Body of pancreas (tissue), 4 donors: ENCODE measurements around the gene KIF16B. TPM values are rescaled to one million over a fixed set of nuclear protein-coding genes. Genes with fewer than 3 reads are reported as not detected.
A peak's percentile ranks its signal among the peaks of the same experiment; 100 is the strongest.
"Not testable (repeated sequence)": the region's sequence is repeated elsewhere in the genome, so short reads cannot be mapped to it uniquely, and the experiment has no call there.

Source experiments
- ATAC-seq: fragments of 150-250 bp; one replicate; pipeline ENCODE4 v1.9.1; 2016
- DNase-seq, 4 donors: peaks; one replicate each; pipeline ENCODE4 v3.0.0-alpha.2; 2019
- H3K27ac ChIP-seq, 4 donors: fragments of 200-600 bp; sonication (generic); 1 replicate in 3 of 4; 2 replicates in 1 of 4; pipeline versions ENCODE4 v1.5.1 to v1.6.1; 2016 to 2019; ENCODE audit warnings: mild to moderate bottlenecking in 1 of 4, mixed read lengths in 1 of 4, moderate library complexity in 1 of 4
- H3K27me3 ChIP-seq, 2 donors: fragments of 200-600 bp; sonication (generic); one replicate each; pipeline ENCODE4 v1.6.0; 2016; ENCODE audit warnings: mild to moderate bottlenecking in 1 of 2
- H3K36me3 ChIP-seq, 2 donors: fragments of 200-600 bp; sonication (generic); replicated peaks in 1 of 2; 2 replicates each; pipeline ENCODE4 v1.5.1; 2016; ENCODE audit warnings: low read depth in 2 of 2; ENCODE audit not compliant: insufficient read depth in 1 of 2
- H3K4me1 ChIP-seq: fragments of 200-600 bp; sonication (generic); one replicate; pipeline ENCODE4 v1.6.0; 2016
- H3K4me3 ChIP-seq, 2 donors: fragments of 200-600 bp; sonication (generic); 1 replicate in 1 of 2; 2 replicates in 1 of 2; pipeline ENCODE4 v1.5.1; 2016 to 2019
- H3K9me3 ChIP-seq, 3 donors: fragments of 200-600 bp; sonication (generic); 1 replicate in 2 of 3; 2 replicates in 1 of 3; pipeline ENCODE4 v1.5.1; 2016
- POLR2A ChIP-seq, 3 donors: fragments of 450-650 bp; IDR thresholded peaks; one replicate each; pipeline ENCODE4 v1.6.1; 2016; ENCODE audit warnings: antibody characterized with exemption in 3 of 3, mild to moderate bottlenecking in 2 of 3
- WGBS, 2 donors: methylation state at CpG; one replicate each; pipeline ENCODE4 v1.1.5; 2017; 5-methylcytosine and 5-hydroxymethylcytosine counted together
- intact Hi-C: fragments of 100-400 bp; cut with DNase I; formaldehyde crosslinking; loops from one replicate; pipeline ENCODE4 v1.15.1; 2023
- total RNA-seq, 2 donors: library from RNA; depleted of rRNA; stranded (reverse); fragments of >200 nt; gene quantifications; one replicate each; pipeline ENCODE4 v1.1.0, GENCODE V29; 2016
- TF ChIP-seq, protein P1 (sequence below), 7 experiments: fragments of 450-650 bp in 4 of 7; fragments of 200-600 bp in 3 of 7; sonication (generic) in 3 of 7; IDR thresholded peaks; one replicate each; pipeline ENCODE4 v1.5.1; 2016 to 2019; ENCODE audit warnings: antibody characterized with exemption in 7 of 7

KIF16B gene
- total RNA-seq, 2 donors from 2014 or later = 13.7 to 55.0 TPM

DNA sequence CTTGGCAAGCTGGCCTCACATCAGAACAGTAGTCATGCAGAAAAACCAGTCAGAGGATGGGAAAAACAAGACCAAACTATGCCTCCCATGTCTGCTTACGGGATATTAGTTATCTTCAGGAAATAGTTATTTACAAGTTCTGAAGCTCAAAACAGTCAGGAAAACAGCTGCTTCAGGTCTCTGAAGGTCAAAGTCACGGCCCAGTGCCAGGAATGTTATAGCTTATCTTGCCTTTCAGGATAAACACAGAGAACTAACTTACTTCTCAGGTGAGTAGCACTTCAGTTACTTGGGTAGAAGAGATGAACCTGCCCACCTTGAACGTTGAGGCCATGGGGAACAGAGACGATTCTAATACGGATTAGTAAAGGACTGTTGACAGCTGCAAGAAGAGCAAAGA is 310.7 kb downstream of the KIF16B start:
- 11 to 20% methylated on average over 5 of the region's 5 CpGs for WGBS, 2 donors
- ATAC-seq = no peak
- peaks cover 0 to 10% (median 0%) of the 10 kb centered on the region in 3 donors for H3K9me3 ChIP-seq
- intact Hi-C loops = no loop called here
- H3K27me3 ChIP-seq = no peaks in the 10 kb centered on the region
- peak; percentile 35 to 62 (median 41) for DNase-seq
- no peak overlapping the region for H3K4me3 ChIP-seq
- no peak overlapping the region for H3K27ac ChIP-seq
- TF ChIP-seq, protein P1, sequence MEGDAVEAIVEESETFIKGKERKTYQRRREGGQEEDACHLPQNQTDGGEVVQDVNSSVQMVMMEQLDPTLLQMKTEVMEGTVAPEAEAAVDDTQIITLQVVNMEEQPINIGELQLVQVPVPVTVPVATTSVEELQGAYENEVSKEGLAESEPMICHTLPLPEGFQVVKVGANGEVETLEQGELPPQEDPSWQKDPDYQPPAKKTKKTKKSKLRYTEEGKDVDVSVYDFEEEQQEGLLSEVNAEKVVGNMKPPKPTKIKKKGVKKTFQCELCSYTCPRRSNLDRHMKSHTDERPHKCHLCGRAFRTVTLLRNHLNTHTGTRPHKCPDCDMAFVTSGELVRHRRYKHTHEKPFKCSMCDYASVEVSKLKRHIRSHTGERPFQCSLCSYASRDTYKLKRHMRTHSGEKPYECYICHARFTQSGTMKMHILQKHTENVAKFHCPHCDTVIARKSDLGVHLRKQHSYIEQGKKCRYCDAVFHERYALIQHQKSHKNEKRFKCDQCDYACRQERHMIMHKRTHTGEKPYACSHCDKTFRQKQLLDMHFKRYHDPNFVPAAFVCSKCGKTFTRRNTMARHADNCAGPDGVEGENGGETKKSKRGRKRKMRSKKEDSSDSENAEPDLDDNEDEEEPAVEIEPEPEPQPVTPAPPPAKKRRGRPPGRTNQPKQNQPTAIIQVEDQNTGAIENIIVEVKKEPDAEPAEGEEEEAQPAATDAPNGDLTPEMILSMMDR (IDR thresholded peaks at IDR 0.05) = no peak
- no peak for TF ChIP-seq POLR2A (IDR thresholded peaks at IDR 0.05)
- H3K4me1 ChIP-seq = peaks cover 11% of the 10 kb centered on the region
- no peaks in the 10 kb centered on the region for H3K36me3 ChIP-seq

DNA sequence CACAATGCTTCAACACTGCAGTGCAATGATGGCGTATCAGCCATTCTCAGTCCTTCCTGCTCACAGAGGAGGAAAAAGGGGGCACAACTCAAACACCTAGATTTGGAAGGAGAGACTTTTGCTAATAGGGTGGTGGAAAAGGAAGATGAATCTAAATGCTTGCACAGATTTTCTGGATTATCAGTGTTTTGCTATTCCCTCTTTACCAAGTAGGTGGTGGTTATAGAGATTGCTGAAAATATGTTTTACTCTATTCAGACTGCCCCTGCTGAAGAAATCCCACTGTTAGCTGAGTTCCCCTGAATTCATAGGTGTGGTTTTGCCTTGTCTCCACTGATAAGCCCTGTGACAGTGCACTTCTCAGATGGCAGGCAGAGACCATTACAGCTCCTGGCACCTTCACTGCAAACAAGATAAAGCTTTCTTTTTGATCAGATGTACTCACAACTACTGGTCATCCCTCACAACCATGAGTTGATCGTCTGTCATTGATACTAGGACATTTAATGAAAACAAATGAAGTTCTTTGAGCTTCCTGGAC is 311.4 kb downstream of the KIF16B start:
- ATAC-seq = no peak

DNA sequence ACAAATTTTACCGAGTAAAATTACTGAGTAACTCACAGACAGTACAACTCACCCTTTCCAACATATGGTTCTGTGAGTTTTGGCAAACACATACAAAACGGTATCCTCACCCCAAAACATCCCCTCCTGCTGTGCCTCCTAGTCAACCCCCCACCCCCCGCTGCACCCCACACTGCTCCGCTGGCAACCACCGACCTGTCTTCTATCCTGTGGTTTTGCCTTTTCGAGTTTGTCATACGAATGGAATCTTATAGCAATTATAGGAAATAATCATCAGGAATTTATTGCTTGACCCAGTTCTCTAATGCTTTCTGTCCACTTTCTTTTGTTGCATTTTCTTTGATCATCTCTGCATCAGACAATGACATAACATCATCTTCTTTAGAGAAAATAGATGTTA is 312.3 kb downstream of the KIF16B start:
- no peaks in the 10 kb centered on the region for H3K27me3 ChIP-seq
- 92 to 93% methylated on average over 7 of the region's 7 CpGs for WGBS, 2 donors
- DNase-seq (no peak), ATAC-seq (no peak)
- no peak overlapping the region for H3K4me3 ChIP-seq
- peaks cover 0 to 3% (median 0%) of the 10 kb centered on the region in 3 donors for H3K9me3 ChIP-seq
- H3K36me3 ChIP-seq = no peaks in the 10 kb centered on the region
- no peak overlapping the region for H3K27ac ChIP-seq
- TF ChIP-seq POLR2A (IDR thresholded peaks at IDR 0.05) = no peak
- TF ChIP-seq, protein P1 (IDR thresholded peaks at IDR 0.05) = no peak
- H3K4me1 ChIP-seq = peaks cover 11% of the 10 kb centered on the region
- intact Hi-C loops = no loop called here

More for the DNA sequence above, 311.4 kb downstream of the KIF16B start:
- no peak for TF ChIP-seq POLR2A (IDR thresholded peaks at IDR 0.05)
- TF ChIP-seq, protein P1 (IDR thresholded peaks at IDR 0.05) = no peak
- DNase-seq = no peak
- H3K36me3 ChIP-seq = no peaks in the 10 kb centered on the region
- H3K4me1 ChIP-seq = peaks cover 11% of the 10 kb centered on the region
- H3K9me3 ChIP-seq = peaks cover 0 to 10% (median 0%) of the 10 kb centered on the region in 3 donors
- WGBS, 2 donors = 74 to 81% methylated on average over 2 of the region's 2 CpGs
- no peak overlapping the region for H3K27ac ChIP-seq
- intact Hi-C loops = no loop called here
- no peaks in the 10 kb centered on the region for H3K27me3 ChIP-seq
- no peak overlapping the region for H3K4me3 ChIP-seq

DNA sequence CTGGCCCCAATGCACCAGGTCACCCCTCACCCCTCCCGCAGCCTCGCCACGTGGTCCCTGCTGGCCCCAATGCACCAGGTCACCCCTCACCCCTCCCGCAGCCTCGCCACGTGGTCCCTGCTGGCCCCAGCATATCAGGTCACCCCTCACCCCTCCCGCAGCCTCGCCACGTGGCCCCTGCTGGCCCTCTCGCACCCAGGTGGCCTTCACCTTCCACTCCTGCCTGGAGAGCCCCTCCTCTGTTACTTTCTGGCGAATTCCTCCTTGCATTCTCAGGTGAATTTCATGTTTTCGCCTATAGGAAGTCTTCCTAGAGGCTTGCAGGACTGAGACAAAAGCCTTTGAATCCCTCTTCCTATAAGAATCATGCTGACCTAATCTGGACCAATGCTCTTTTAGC is 313.1 kb downstream of the KIF16B start:
- DNase-seq, intact Hi-C loops, H3K27ac ChIP-seq, ATAC-seq, H3K9me3 ChIP-seq, H3K36me3 ChIP-seq, H3K27me3 ChIP-seq, H3K4me3 ChIP-seq: not testable (repeated sequence)
- WGBS, 2 donors = 90 to 91% methylated on average over 6 to 7 of the region's 12 CpGs
- H3K4me1 ChIP-seq = peaks cover 11% of the 10 kb centered on the region

DNA sequence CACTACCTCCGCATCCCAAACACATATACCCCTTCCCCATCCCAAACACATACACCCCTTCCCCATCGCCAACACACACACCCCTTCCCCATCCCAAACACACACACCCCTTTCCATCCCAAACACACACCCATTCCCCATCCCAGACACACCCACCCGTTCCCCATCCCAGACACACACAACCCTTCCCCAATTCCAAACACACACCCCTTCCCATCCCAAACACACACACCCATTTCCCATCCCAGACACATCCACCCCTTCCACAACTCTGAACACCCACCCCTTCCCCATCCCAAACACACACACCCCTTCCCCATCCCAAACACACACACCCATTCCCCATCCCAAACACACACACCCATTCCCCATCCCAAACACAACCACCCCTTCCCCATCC is 314.5 kb downstream of the KIF16B start:
- H3K4me1 ChIP-seq = peaks cover 11% of the 10 kb centered on the region
- no peaks in the 10 kb centered on the region for H3K27me3 ChIP-seq
- DNase-seq (no peak), ATAC-seq (no peak)
- TF ChIP-seq POLR2A (IDR thresholded peaks at IDR 0.05) = no peak
- TF ChIP-seq, protein P1 (IDR thresholded peaks at IDR 0.05) = no peak
- no peaks in the 10 kb centered on the region for H3K36me3 ChIP-seq
- WGBS, 2 donors = 84 to 90% methylated on average over 3 of the region's 3 CpGs
- H3K27ac ChIP-seq = no peak overlapping the region
- H3K9me3 ChIP-seq = no peaks in the 10 kb centered on the region
- intact Hi-C loops = no loop called here
- H3K4me3 ChIP-seq = no peak overlapping the region
